ENCODE data around the gene RMI1. TPM values are rescaled to one million over a fixed set of nuclear protein-coding genes. Genes with fewer than 3 reads are reported as not detected.
A peak's percentile ranks its signal among the peaks of the same experiment; 100 is the strongest.

The RMI1 gene
- total RNA-seq, 1 donor = 6.2 TPM

GRCh38 chr9:83979812-83980394 lies 702 bp upstream of the RMI1 start, which contains the start of gene HNRNPK:
HNRNPK (minus strand) TSS chr9:83980215; CDS start chr9:83978252, 1,963 bp downstream.
- peaks cover 31% of the 10 kb centered on the region for H3K36me3 ChIP-seq (ENCODE audit: insufficient read depth, low read length)

GRCh38 chr9:83981126-83981871 lies 694 bp downstream of the RMI1 start:
- Histone ChIP-seq H2AFZ (ENCODE audit: low read length) (peak overlapping the region; percentile 97), H3K4me3 (ENCODE audit: insufficient read depth, low read length) (peak overlapping the region; percentile 95), H3K79me2 (ENCODE audit: insufficient read depth, low read length) (peaks cover 92% of the 10 kb centered on the region), H4K20me1 (ENCODE audit: insufficient read depth, low read length) (peaks cover 31% of the 10 kb centered on the region), H3K4me1 (ENCODE audit: insufficient read depth, low read length) (peaks cover 18% of the 10 kb centered on the region), H3K36me3 (ENCODE audit: insufficient read depth, low read length) (peaks cover 17% of the 10 kb centered on the region), H3K27me3 (ENCODE audit: insufficient read depth, low read length) (no peaks in the 10 kb centered on the region), H3K4me2 (ENCODE audit: insufficient read depth, low read length) (peak overlapping the region; percentile 98), H3K9me3 (ENCODE audit: low read depth, low read length) (no peaks in the 10 kb centered on the region), H3K27ac (ENCODE audit: low read depth, low read length) (peak overlapping the region; percentile 99)
- DNase-seq (ENCODE audit: insufficient read length, low spot score, missing footprints) = peak; percentile 17
- no peak for TF ChIP-seq CTCF (IDR thresholded peaks at IDR 0.05; ENCODE audit: extremely low read depth, low read depth, low read length)

More at GRCh38 chr9:83979812-83980394, 702 bp upstream of the RMI1 start, which contains the start of gene HNRNPK:
- DNase-seq (ENCODE audit: insufficient read length, low spot score, missing footprints) = peak; percentile 98
- no peak for TF ChIP-seq CTCF (IDR thresholded peaks at IDR 0.05; ENCODE audit: extremely low read depth, low read depth, low read length)
- H3K27ac ChIP-seq (ENCODE audit: low read depth, low read length) = peak within 1 kb of the TSS; percentile 99
- H4K20me1 ChIP-seq (ENCODE audit: insufficient read depth, low read length) = peaks cover 45% of the 10 kb centered on the region
- no peaks in the 10 kb centered on the region for H3K27me3 ChIP-seq (ENCODE audit: insufficient read depth, low read length)
- H2AFZ ChIP-seq (ENCODE audit: low read length) = peak within 1 kb of the TSS; percentile 97
- peaks cover 96% of the 10 kb centered on the region for H3K79me2 ChIP-seq (ENCODE audit: insufficient read depth, low read length)
- peak within 1 kb of the TSS; percentile 95 for H3K4me3 ChIP-seq (ENCODE audit: insufficient read depth, low read length)
- no peaks in the 10 kb centered on the region for H3K9me3 ChIP-seq (ENCODE audit: low read depth, low read length)
- peak within 1 kb of the TSS; percentile 98 for H3K4me2 ChIP-seq (ENCODE audit: insufficient read depth, low read length)
- peaks cover 22% of the 10 kb centered on the region for H3K4me1 ChIP-seq (ENCODE audit: insufficient read depth, low read length)

- peaks cover 65% of the 10 kb centered on the region for H3K79me2 ChIP-seq (ENCODE audit: insufficient read depth, low read length)
- H3K9me3 ChIP-seq (ENCODE audit: low read depth, low read length) = no peaks in the 10 kb centered on the region
- H3K36me3 ChIP-seq (ENCODE audit: insufficient read depth, low read length) = no peaks in the 10 kb centered on the region
- TF ChIP-seq CTCF (IDR thresholded peaks at IDR 0.05; ENCODE audit: extremely low read depth, low read depth, low read length) = no peak
- no peaks in the 10 kb centered on the region for H4K20me1 ChIP-seq (ENCODE audit: insufficient read depth, low read length)
- H3K27ac ChIP-seq (ENCODE audit: low read depth, low read length) = no peak overlapping the region
- DNase-seq (ENCODE audit: insufficient read length, low spot score, missing footprints) = no peak
- H3K27me3 ChIP-seq (ENCODE audit: insufficient read depth, low read length) = no peaks in the 10 kb centered on the region
- H3K4me1 ChIP-seq (ENCODE audit: insufficient read depth, low read length) = peaks cover 11% of the 10 kb centered on the region
- no peak overlapping the region for H3K4me3 ChIP-seq (ENCODE audit: insufficient read depth, low read length)
- no peak overlapping the region for H3K4me2 ChIP-seq (ENCODE audit: insufficient read depth, low read length)
- H2AFZ ChIP-seq (ENCODE audit: low read length) = no peak overlapping the region
Observed at GRCh38 chr9:83986195-83986594, 5.6 kb downstream of the RMI1 start.

GRCh38 chr9:83986765-83987401 lies 6.3 kb downstream of the RMI1 start:
- H3K4me2 ChIP-seq (ENCODE audit: insufficient read depth, low read length) = peak overlapping the region; percentile 24
- H3K4me1 ChIP-seq (ENCODE audit: insufficient read depth, low read length) = peaks cover 6% of the 10 kb centered on the region
- H3K9me3 ChIP-seq (ENCODE audit: low read depth, low read length) = no peaks in the 10 kb centered on the region
- peak overlapping the region; percentile 50 for H2AFZ ChIP-seq (ENCODE audit: low read length)
- peak overlapping the region; percentile 10 for H3K27ac ChIP-seq (ENCODE audit: low read depth, low read length)
- no peak for DNase-seq (ENCODE audit: insufficient read length, low spot score, missing footprints)
- H3K4me3 ChIP-seq (ENCODE audit: insufficient read depth, low read length) = no peak overlapping the region
- no peaks in the 10 kb centered on the region for H3K36me3 ChIP-seq (ENCODE audit: insufficient read depth, low read length)
- H4K20me1 ChIP-seq (ENCODE audit: insufficient read depth, low read length) = no peaks in the 10 kb centered on the region
- no peaks in the 10 kb centered on the region for H3K27me3 ChIP-seq (ENCODE audit: insufficient read depth, low read length)
- H3K79me2 ChIP-seq (ENCODE audit: insufficient read depth, low read length) = peaks cover 58% of the 10 kb centered on the region
- no peak for TF ChIP-seq CTCF (IDR thresholded peaks at IDR 0.05; ENCODE audit: extremely low read depth, low read depth, low read length)
